Stimulated activated CD8-positive, alpha-beta memory T cell treated with anti-CD3 and anti-CD28 coated beads, Interleukin-7, amount 100 ng/mL, for 24 hours (primary cell): ENCODE results near the gene NUP98.

Experiments
- DNase-seq: peaks from one replicate; pipeline ENCODE4 v3.0.0-alpha.2; 2020; ENCODE audit warnings: low read depth

Gene NUP98

DNA sequence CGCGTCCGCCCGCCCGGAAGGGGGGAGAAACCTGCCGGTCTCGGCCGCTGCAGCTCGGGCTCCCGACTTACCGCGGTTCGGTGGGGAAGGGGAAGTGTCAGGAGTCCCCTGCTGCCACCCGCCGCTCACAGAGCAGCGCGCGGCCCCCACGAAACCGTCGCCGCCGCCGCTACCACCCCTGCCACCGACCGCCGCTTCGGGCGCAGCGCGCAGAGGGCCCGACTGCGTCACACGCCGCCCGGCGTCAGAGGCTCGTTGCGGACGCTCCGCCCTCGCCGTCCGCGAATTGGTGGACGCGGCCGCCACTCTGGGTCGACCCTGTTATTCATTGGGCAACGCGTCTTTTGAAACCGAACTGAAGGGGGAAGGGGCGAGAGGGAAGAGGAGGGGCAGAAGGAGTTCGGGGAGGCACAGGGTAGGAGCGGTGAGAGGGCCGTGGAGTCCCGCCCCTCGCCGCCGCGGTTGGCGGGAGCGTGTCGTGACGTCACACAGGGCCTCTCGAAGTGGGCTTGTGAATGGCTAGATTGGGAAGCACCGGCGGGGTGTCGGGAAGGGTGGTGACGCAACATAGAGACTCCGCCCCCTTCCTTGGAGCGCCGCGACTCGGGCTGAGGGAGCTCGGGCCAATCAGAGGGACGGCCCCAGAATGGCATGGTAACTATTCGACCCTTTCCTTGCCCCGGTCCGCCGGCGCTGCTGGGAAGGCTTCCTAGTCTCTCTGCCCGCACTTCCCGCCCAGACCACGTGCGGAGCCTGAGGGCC lies at the start of gene NUP98:
TSS of gene NUP98 (minus strand) at position 226 of the 762 bp plus-strand sequence. CDS start 15,437 bp downstream, outside the sequence.
- peak; percentile 99 for DNase-seq

DNA sequence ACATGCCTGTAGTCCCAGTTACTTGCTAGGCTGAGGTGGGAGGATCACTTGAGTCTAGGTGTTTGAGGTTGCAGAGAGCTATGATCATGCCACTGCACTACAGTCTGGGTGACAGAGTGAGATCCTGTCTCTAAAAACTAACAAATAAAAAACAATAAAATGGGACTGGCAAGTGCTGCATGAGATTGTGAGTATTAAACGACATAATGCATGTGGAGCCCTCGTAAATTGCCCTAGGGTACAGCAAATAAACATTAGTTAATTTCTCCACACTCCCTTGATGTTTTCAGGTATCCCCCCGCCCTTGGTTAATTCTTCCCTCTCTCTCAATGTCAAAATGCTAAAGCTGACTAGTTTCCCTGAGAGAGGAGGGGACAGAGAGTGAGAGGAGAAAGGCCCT lies 48.3 kb upstream of the NUP98 start:
- no peak for DNase-seq

DNA sequence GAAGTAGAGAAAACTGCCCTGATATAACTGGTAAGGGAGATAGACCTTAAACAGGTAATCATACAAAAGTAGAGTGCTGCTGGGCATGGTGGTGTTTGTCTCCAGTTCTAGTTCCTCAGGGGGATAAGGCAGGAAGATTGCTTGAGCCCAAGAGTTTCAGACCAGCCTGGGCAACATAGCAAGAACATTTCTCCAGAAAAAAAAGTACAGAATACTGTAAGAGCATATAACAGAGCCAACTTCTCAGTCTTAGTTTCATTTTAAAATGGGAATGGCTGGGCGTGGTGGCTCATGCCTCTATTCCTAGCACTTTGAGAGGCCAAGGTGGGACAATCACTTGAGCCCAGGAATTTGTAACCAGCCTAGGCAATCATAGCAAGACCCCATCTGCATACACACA lies 47.9 kb upstream of the NUP98 start:
- DNase-seq, result no peak

DNA sequence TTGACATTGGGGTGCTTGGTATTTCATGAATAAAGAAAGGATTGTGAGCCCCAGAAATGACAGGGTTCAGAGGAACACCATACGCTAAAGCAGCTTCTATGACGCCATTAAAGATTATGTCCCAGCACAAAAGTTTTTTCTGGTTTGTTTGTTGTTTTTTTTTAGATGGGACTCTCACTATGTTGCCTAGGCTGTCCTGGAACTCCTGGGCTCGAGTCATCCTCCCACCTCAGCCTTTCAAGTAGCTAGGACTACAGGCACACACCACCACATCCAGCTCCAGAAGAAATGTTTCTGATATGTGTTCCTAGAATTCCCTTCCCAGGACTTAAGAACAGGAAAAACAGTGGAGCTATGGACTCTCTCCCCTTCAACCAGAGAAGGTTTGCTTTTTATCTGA lies 46.0 kb upstream of the NUP98 start:
- no peak for DNase-seq

DNA sequence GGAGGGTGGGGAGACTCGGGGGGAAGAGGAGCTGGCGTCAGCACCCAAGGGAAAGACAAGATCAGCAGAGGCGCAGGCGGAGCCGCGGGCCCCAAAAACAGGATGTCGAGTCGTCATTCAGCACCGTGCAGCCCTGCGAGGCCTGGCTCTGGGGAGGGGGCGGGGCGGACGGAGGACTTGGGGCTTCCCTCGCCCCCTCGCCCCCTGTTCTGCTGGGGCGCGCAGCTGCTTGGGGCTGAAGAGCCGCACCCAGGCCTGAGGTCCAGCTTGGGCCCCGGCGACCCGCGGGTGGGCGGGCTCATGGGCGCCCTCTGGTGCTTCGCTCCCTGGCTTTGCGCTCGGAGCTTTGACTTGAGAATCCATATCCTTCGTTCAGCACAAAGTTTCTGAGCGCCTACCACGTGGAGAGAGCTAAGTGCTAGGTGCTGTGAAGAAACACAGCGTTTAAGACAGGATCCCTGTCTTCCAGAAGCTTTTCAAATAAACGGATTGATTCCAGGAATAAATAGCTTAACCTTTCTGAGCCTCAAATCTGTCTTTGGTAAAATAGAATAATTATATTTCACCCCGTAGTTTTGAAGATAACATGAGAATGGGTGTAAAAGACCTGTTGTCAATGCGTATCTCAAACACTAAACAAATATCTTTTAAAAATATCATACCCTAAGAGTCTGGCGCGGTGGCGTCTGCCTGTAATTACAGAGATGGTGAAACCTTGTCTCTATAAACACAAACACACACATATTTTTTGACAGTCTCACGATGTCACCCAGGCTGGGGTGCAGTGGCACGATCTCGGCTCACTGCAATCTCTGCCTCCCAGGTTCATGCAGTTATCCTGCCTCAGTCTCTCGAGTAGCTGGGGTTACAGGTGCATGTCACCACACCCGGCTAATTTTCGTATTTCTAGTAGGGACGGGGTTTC lies 44.3 kb upstream of the NUP98 start:
- DNase-seq, result no peak

GRCh38 chr11:3840870-3841425 lies 43.6 kb upstream of the NUP98 start, which contains the start of gene RHOG:
Gene RHOG, minus strand, starts transcription at chr11:3840959. Its CDS starts 12,821 bp downstream, at chr11:3828138.
- DNase-seq, result peak; percentile 82

DNA sequence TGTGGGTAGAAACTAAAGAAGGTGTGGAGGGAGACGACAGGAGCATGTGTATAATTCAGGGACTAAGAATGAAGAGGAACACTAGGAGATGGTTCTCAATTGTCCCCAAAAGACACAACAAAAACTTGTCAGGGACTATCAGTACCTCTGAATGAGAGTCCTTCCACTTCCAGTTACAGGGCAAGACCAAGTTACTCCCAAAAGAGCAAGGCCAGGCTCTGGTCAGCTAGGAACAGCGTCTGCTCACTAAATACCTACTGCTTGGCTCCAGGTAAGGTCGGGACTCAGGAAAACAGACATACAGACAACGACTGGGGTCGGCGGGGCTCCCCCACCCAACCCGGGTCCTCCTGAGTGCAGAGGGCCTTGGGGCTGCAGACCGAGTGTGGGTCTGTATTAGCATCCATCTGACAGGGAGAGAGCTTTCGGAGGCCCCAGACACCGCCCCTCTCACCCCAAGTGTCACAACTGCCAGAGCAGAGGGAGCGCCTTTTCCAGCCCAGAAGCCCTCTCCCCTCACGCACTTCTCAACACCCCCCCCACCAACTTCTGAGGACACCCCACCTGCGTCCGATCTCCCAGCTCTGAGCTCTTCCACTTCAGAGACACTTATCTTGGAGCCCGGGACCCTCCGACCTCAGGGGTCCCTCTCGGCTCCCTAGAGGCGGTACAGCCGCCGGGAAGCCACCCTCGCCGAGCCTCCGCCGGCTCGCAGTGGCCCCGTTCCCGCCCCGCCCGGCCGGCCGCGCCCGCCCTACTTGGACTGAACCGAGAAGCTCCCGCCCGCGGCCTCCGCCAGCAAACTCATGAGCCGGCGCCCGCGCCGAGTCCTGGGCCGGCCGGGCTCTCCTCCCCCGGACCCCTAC lies 42.9 kb upstream of the NUP98 start:
- no peak for DNase-seq

GRCh38 chr11:3838504-3838903 lies 41.1 kb upstream of the NUP98 start:
- DNase-seq, result no peak

DNA sequence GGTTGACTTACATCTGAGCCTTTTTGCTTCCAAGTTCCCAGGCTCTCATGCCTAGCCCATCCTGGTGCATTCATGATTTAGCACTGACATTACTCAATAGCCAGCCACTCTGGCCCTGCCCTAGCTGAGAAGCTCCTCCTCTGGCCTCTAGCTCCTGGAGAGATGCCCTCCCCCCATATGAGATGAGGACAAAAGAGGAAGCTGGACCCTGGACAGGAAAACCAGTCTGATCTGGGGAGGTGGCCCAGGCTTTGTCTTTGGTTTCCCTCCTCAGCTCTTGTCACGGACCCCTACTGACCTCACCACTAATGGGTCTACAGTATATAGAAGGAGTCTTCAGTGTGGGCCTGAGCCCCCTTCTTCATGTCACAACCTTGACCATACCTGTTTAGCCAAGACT lies 40.4 kb upstream of the NUP98 start:
- no peak for DNase-seq

GRCh38 chr11:3836903-3837302 lies 39.5 kb upstream of the NUP98 start:
- no peak for DNase-seq

- DNase-seq, result no peak
These were observed 38.4 kb upstream of the NUP98 start for GRCh38 chr11:3835751-3836150.

GRCh38 chr11:3834664-3835461 lies 37.5 kb upstream of the NUP98 start:
- DNase-seq, result no peak

- DNase-seq, result no peak
These were observed 37.0 kb upstream of the NUP98 start for GRCh38 chr11:3834349-3834663.

DNA sequence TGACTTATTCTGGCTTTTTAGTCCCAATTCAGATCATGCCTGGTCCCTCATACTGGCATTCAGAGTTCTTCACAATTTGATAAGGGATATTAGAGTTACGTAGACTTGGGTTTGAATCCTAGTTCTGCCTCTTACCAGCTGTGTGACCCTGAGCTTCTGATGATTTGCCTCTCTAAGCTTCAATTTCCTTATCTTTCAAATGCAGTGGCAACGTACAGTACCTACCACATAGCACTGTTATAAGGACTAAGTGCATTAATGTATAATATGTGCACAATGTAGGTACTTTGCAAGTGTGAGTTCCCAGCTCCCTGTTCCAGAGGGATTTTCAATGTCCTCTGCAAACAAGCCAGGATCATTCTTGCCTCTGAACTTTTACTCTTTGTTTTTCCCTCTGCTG lies 36.1 kb upstream of the NUP98 start:
- DNase-seq, result no peak

DNA sequence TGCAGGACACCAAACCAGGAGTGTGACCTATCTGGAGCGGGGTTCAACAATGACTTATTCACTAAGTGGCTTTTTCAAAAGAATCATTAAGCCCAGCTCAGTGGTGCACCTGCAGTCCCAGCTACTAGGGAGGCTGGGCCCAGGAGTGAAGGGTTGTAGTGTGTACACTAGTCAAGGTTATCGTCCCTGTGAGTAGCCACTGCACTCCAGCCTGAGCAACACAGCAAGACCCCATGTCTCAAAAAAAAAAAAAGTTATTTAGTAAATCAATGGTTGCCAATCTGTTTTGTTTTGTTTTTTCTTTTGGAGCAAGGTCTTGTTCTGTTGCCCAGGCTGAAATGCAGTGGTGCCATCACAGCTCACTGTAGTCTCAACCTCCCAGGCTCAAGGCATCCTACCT lies 35.5 kb upstream of the NUP98 start:
- no peak for DNase-seq

DNA sequence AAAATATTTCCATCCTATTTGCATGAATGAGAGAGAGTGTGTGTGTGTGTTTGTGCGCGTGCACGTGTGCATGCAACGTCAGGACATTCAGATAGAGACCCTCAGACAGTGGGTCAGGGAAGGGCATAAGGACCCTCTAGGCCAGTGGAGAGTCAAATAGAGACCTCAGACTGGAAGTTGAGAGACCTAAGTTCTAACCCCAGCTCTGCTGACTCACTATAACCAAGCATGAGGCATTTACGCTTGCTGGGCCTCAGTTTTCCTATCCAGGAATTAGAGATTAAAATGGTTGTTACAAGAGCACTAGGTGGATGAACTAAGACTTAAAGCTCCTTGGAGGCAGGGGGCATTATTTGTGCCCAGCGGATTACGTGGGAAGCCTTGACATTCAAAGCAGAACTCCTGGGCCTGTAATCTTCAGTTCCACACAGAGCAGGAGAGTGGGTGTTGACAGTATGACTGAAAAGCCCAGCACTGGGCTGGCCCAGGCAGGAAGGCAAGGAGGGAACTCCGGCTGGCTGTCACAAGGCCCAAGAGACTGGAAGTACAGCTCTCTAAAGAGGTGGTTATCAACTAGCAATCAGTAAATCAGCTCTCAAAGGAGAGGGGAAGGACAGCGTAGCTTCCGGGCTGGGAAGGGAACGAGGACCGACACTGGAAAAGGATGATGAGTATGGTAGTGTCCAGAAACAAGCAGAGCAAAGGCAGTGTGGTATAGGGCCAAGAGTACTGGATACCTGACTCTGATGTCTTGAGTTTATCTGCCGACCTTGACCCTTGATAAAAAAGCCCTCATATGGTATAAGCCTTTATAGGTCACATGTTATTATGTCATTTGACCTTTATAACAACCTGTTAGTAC lies 34.3 kb upstream of the NUP98 start:
- no peak for DNase-seq

DNA sequence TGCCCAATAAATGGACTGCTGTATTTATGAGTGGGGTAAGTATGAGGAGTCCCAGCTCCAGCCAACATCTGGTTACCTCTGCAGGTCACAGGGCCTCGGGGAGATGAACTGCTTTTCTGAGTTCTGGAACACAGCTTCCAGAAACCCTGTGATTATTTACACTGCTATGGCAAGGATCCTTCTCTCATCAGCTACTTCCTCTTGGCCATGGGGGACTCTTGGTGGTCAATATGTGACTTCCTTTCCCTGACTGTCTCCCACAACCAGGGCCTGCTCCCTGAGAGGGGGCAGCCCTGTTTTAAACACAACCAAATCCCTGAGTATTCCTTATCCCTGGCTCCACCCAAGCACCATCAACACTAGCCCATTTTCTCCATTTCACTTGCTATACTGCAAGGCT lies 33.4 kb upstream of the NUP98 start:
- no peak for DNase-seq

GRCh38 chr11:3830088-3830487 lies 32.7 kb upstream of the NUP98 start:
- no peak for DNase-seq

DNA sequence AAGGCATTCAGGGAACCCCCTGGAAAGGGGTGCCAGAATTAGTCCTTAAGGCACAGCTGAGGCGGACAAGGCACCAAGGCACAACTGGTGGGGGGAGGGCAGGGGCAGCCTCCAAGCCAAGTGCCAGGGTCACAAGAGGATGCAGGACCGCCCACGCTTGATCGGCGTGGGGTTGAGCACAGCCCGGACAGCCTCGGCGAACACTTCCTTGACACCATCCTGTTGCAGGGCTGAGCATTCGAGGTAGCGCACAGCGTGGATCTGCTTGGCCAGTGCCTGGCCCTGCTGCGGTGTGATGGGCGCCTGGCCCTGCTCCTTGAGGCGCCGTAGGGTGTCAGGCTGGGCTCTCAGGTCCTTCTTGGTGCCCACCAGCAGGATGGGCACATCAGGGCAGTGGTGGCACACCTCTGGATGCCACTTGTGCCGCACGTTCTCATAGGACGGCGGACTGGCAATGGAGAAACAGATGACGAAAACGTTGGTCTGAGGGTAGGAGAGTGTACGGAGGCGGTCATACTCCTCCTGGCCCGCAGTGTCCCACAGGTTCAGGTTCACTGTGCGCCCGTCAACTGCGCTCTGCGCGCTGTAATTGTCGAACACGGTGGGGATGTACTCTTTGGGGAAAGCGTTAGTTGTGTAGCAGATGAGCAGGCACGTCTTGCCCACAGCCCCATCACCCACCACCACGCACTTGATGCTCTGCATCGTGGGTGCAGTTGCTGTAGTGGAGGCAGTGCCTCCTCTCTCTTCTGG lies 30.3 kb upstream of the NUP98 start:
- DNase-seq, result no peak
